Osteoblast (primary cell): ENCODE measurements around the gene CTH. TPM values are rescaled to one million over a fixed set of nuclear protein-coding genes. Genes with fewer than 3 reads are reported as not detected.

ENCODE experiments used
- DNase-seq: peaks from one replicate; pipeline ENCODE4 v3.0.0; 2011; ENCODE audit warnings: low spot score, mixed read lengths; ENCODE audit not compliant: insufficient read length; ENCODE audit errors: missing footprints
- H2AFZ ChIP-seq: 2 replicates; pipeline ENCODE4 v1.6.0; 2011; ENCODE audit warnings: mild to moderate bottlenecking, low read length
- H3K27ac ChIP-seq: 2 replicates; pipeline ENCODE4 v1.5.1; 2011; ENCODE audit warnings: mild to moderate bottlenecking, low read depth, low read length, moderate library complexity
- H3K27me3 ChIP-seq: 2 replicates; pipeline ENCODE4 v1.6.0; 2012; ENCODE audit warnings: mild to moderate bottlenecking, control low read depth, inconsistent platforms, low read length, moderate library complexity; ENCODE audit not compliant: insufficient read depth
- H3K36me3 ChIP-seq: 2 replicates; pipeline ENCODE4 v1.5.1; 2011; ENCODE audit warnings: mild to moderate bottlenecking, low read length, control low read depth, moderate library complexity; ENCODE audit not compliant: insufficient read depth
- H3K4me1 ChIP-seq: 2 replicates; pipeline ENCODE4 v1.5.1; 2011; ENCODE audit warnings: mild to moderate bottlenecking, low read length, control low read depth, moderate library complexity; ENCODE audit not compliant: insufficient read depth
- H3K4me2 ChIP-seq: 2 replicates; pipeline ENCODE4 v1.6.0; 2011; ENCODE audit warnings: mild to moderate bottlenecking, low read length; ENCODE audit not compliant: insufficient read depth
- H3K4me3 ChIP-seq: fragments of 200-600 bp; sonication (generic); 3 replicates; pipeline ENCODE4 v1.5.1; 2012; ENCODE audit warnings: mild to moderate bottlenecking, low read length, inconsistent platforms; ENCODE audit not compliant: insufficient read depth
- H3K79me2 ChIP-seq: 2 replicates; pipeline ENCODE4 v1.6.0; 2012; ENCODE audit warnings: mild to moderate bottlenecking, low read length, control low read depth, inconsistent platforms; ENCODE audit not compliant: insufficient read depth
- H3K9me3 ChIP-seq: 2 replicates; pipeline ENCODE4 v1.5.1; 2011; ENCODE audit warnings: low read depth, low read length, control low read depth
- H4K20me1 ChIP-seq: 2 replicates; pipeline ENCODE4 v1.6.0; 2012; ENCODE audit warnings: mild to moderate bottlenecking, low read length, control low read depth; ENCODE audit not compliant: insufficient read depth
- CTCF ChIP-seq: IDR thresholded peaks from 2 replicates; pipeline ENCODE4 v1.5.1; 2011; ENCODE audit warnings: mild to moderate bottlenecking, low read depth, low read length, moderate library complexity; ENCODE audit errors: extremely low read depth
- total RNA-seq: library from RNA; depleted of rRNA; stranded (reverse); fragments of >200 nt; gene quantifications from 2 replicates; pipeline ENCODE4 v1.2.3, GENCODE V29; 2012

Gene CTH
- total RNA-seq, 1 donor, result 11.2 TPM

GRCh38 chr1:70400335-70400734 is 10.7 kb upstream of the CTH start:
- no peaks in the 10 kb centered on the region for H3K4me1 ChIP-seq
- no peaks in the 10 kb centered on the region for H3K9me3 ChIP-seq
- no peak overlapping the region for H3K4me3 ChIP-seq
- TF ChIP-seq CTCF, result no peak
- no peaks in the 10 kb centered on the region for H3K36me3 ChIP-seq
- H3K79me2 ChIP-seq, result no peaks in the 10 kb centered on the region
- H3K27ac ChIP-seq, result no peak overlapping the region
- H3K27me3 ChIP-seq, result no peaks in the 10 kb centered on the region
- no peak overlapping the region for H3K4me2 ChIP-seq
- H4K20me1 ChIP-seq, result no peaks in the 10 kb centered on the region
- no peak overlapping the region for H2AFZ ChIP-seq
- DNase-seq, result peak; percentile 44

- Histone ChIP-seq H3K79me2 (no peaks in the 10 kb centered on the region), H2AFZ (no peak overlapping the region), H3K27me3 (no peaks in the 10 kb centered on the region), H3K36me3 (no peaks in the 10 kb centered on the region), H3K9me3 (no peaks in the 10 kb centered on the region), H3K27ac (no peak overlapping the region), H3K4me1 (no peaks in the 10 kb centered on the region), H3K4me3 (no peak overlapping the region), H3K4me2 (no peak overlapping the region), H4K20me1 (no peaks in the 10 kb centered on the region)
- no peak for DNase-seq
- no peak for TF ChIP-seq CTCF
These were observed 9.1 kb upstream of the CTH start for GRCh38 chr1:70401974-70402373.

- Histone ChIP-seq H3K4me2 (no peak overlapping the region), H3K27me3 (no peaks in the 10 kb centered on the region), H3K36me3 (no peaks in the 10 kb centered on the region), H3K79me2 (no peaks in the 10 kb centered on the region), H2AFZ (no peak overlapping the region), H3K4me3 (no peak overlapping the region), H3K4me1 (no peaks in the 10 kb centered on the region), H3K27ac (no peak overlapping the region), H3K9me3 (no peaks in the 10 kb centered on the region), H4K20me1 (no peaks in the 10 kb centered on the region)
- no peak for DNase-seq
- no peak for TF ChIP-seq CTCF
These were observed 7.3 kb upstream of the CTH start for GRCh38 chr1:70403759-70404158.

GRCh38 chr1:70405780-70406416 is 5.2 kb upstream of the CTH start:
- Histone ChIP-seq H3K27me3 (no peaks in the 10 kb centered on the region), H3K27ac (no peak overlapping the region), H3K4me3 (no peak overlapping the region), H3K4me2 (no peak overlapping the region), H3K79me2 (no peaks in the 10 kb centered on the region), H2AFZ (no peak overlapping the region), H3K36me3 (no peaks in the 10 kb centered on the region), H3K9me3 (no peaks in the 10 kb centered on the region), H3K4me1 (peaks cover 3% of the 10 kb centered on the region), H4K20me1 (no peaks in the 10 kb centered on the region)
- TF ChIP-seq CTCF, result no peak
- DNase-seq, result no peak
